SK-N-SH treated with all-trans-retinoic acid at 6 μM for 48 hours (cell line): ENCODE measurements around the gene TF.

Source experiments
- ATAC-seq: fragments of 200-7000 bp; cut with Tn5 transposase; 3 replicates; pipeline ENCODE4 v1.9.1; 2020; ENCODE audit warnings: mild to moderate bottlenecking, moderate library complexity
- ARNTL ChIP-seq: fragments of 450-650 bp; formaldehyde crosslinking; IDR thresholded peaks from 2 replicates; pipeline ENCODE4 v1.5.0; 2020; ENCODE audit warnings: low read depth, mild to moderate bottlenecking, moderate library complexity, borderline replicate concordance
- BACH2 ChIP-seq: fragments of 250-450 bp; sonication (Bioruptor Pico); IDR thresholded peaks from 2 replicates; pipeline ENCODE4 v1.9.0; 2021; ENCODE audit warnings: mild to moderate bottlenecking, borderline replicate concordance
- CREB5 ChIP-seq: fragments of 250-450 bp; sonication (Bioruptor Pico); IDR thresholded peaks from 2 replicates; pipeline ENCODE4 v1.5.1; 2020; ENCODE audit warnings: low read depth, mild to moderate bottlenecking, moderate library complexity
- CSDC2 ChIP-seq: fragments of 250-450 bp; sonication (Bioruptor Pico); IDR thresholded peaks from 2 replicates; pipeline ENCODE4 v1.5.0; 2020; ENCODE audit warnings: mild to moderate bottlenecking, moderate library complexity
- CSRNP3 ChIP-seq: fragments of 250-450 bp; sonication (Bioruptor Pico); IDR thresholded peaks from 2 replicates; pipeline ENCODE4 v1.5.1; 2021; ENCODE audit warnings: mild to moderate bottlenecking, moderate library complexity
- ESRRG ChIP-seq: fragments of 250-450 bp; sonication (Bioruptor Pico); IDR thresholded peaks from 2 replicates; pipeline ENCODE4 v1.6.1; 2021; ENCODE audit warnings: mild to moderate bottlenecking
- GLIS3 ChIP-seq: fragments of 250-450 bp; sonication (Bioruptor Pico); IDR thresholded peaks from 2 replicates; pipeline ENCODE4 v1.5.0; 2020; ENCODE audit warnings: mild to moderate bottlenecking, moderate library complexity
- ISL1 ChIP-seq: fragments of 250-450 bp; sonication (Bioruptor Pico); IDR thresholded peaks from 2 replicates; pipeline ENCODE4 v2.1.2; 2022; ENCODE audit warnings: mild to moderate bottlenecking, moderate library complexity
- OSR1 ChIP-seq: fragments of 250-450 bp; sonication (Bioruptor Pico); IDR thresholded peaks from 2 replicates; pipeline ENCODE4 v1.8.0; 2022; ENCODE audit warnings: moderate library complexity, mild to moderate bottlenecking, inconsistent platforms
- PATZ1 ChIP-seq: fragments of 250-450 bp; sonication (Bioruptor Pico); IDR thresholded peaks from 2 replicates; pipeline ENCODE4 v1.8.0; 2020; ENCODE audit warnings: mild to moderate bottlenecking, moderate library complexity, borderline replicate concordance
- POU6F1 ChIP-seq: fragments of 250-450 bp; sonication (Bioruptor Pico); IDR thresholded peaks from 2 replicates; pipeline ENCODE4 v1.8.0; 2021; ENCODE audit warnings: low read depth, mild to moderate bottlenecking, moderate library complexity, borderline replicate concordance
- PPARA ChIP-seq: fragments of 250-450 bp; sonication (Bioruptor Pico); IDR thresholded peaks from 2 replicates; pipeline ENCODE4 v1.5.0; 2020; ENCODE audit warnings: mild to moderate bottlenecking, borderline replicate concordance
- RARB ChIP-seq: fragments of 250-450 bp; sonication (Bioruptor Pico); IDR thresholded peaks from 2 replicates; pipeline ENCODE4 v1.8.0; 2021; ENCODE audit warnings: mild to moderate bottlenecking, moderate library complexity
- SNAI2 ChIP-seq: fragments of 250-450 bp; sonication (Bioruptor Pico); IDR thresholded peaks from 2 replicates; pipeline ENCODE4 v1.5.0; 2020; ENCODE audit warnings: mild to moderate bottlenecking, moderate library complexity
- TOX ChIP-seq: fragments of 250-450 bp; sonication (Bioruptor Pico); IDR thresholded peaks from 2 replicates; pipeline ENCODE4 v1.8.0; 2021; ENCODE audit warnings: mild to moderate bottlenecking, moderate library complexity, borderline replicate concordance
- TSHZ2 ChIP-seq: fragments of 250-450 bp; sonication (Bioruptor Pico); IDR thresholded peaks from 2 replicates; pipeline ENCODE4 v1.5.0; 2020; ENCODE audit warnings: mild to moderate bottlenecking, moderate library complexity
- ZC3H10 ChIP-seq: fragments of 250-450 bp; sonication (Bioruptor Pico); IDR thresholded peaks from 2 replicates; pipeline ENCODE4 v1.5.1; 2021; ENCODE audit warnings: mild to moderate bottlenecking, moderate library complexity
- ZFP3 ChIP-seq: fragments of 250-450 bp; sonication (Bioruptor Pico); IDR thresholded peaks from 2 replicates; pipeline ENCODE4 v1.5.0; 2020; ENCODE audit warnings: mild to moderate bottlenecking, moderate library complexity
- ZFP30 ChIP-seq: fragments of 450-650 bp; formaldehyde crosslinking; IDR thresholded peaks from 2 replicates; pipeline ENCODE4 v1.5.0; 2022; ENCODE audit warnings: mild to moderate bottlenecking, moderate library complexity
- ZNF565 ChIP-seq: fragments of 450-650 bp; formaldehyde crosslinking; conservative IDR thresholded peaks from 2 replicates; pipeline ENCODE4 v1.5.0; 2020; ENCODE audit warnings: low read depth, mild to moderate bottlenecking, moderate library complexity
- ZNF70 ChIP-seq: fragments of 450-650 bp; formaldehyde crosslinking; IDR thresholded peaks from 2 replicates; pipeline ENCODE4 v1.5.0; 2020; ENCODE audit warnings: mild to moderate bottlenecking, moderate library complexity
- ZNF8 ChIP-seq: fragments of 450-650 bp; formaldehyde crosslinking; IDR thresholded peaks from 2 replicates; pipeline ENCODE4 v1.5.0; 2020; ENCODE audit warnings: mild to moderate bottlenecking, moderate library complexity

Gene TF

GRCh38 chr3:133812872-133813271, 66.7 kb downstream of the TF start:
- no peak for ATAC-seq
- no peak for TF ChIP-seq PPARA (CRISPR knock-in tag)
- TF ChIP-seq ESRRG (CRISPR knock-in tag), result no peak
- no peak for TF ChIP-seq TSHZ2 (CRISPR knock-in tag)
- no peak for TF ChIP-seq PATZ1 (CRISPR knock-in tag)
- TF ChIP-seq SNAI2 (CRISPR knock-in tag), result no peak
- TF ChIP-seq CSRNP3 (CRISPR knock-in tag), result no peak
- TF ChIP-seq ISL1 (CRISPR knock-in tag), result no peak
- TF ChIP-seq TOX (CRISPR knock-in tag), result no peak
- TF ChIP-seq ZC3H10 (CRISPR knock-in tag), result no peak
- TF ChIP-seq ZNF565 (CRISPR knock-in tag), result no peak
- TF ChIP-seq CREB5 (CRISPR knock-in tag), result no peak
- no peak for TF ChIP-seq BACH2 (CRISPR knock-in tag)
- no peak for TF ChIP-seq RARB
- no peak for TF ChIP-seq ZFP3 (CRISPR knock-in tag)
- TF ChIP-seq, all 23 proteins: peak for 0

GRCh38 chr3:133815386-133815785, 69.2 kb downstream of the TF start:
- TF ChIP-seq OSR1, result no peak
- no peak for TF ChIP-seq ZFP3 (CRISPR knock-in tag)
- no peak for TF ChIP-seq CSRNP3 (CRISPR knock-in tag)
- TF ChIP-seq PATZ1 (CRISPR knock-in tag), result no peak
- no peak for TF ChIP-seq ZFP30 (CRISPR knock-in tag)
- TF ChIP-seq ARNTL (CRISPR knock-in tag), result no peak
- TF ChIP-seq ZNF565 (CRISPR knock-in tag), result no peak
- no peak for TF ChIP-seq PPARA (CRISPR knock-in tag)
- TF ChIP-seq CSDC2, result no peak
- TF ChIP-seq BACH2 (CRISPR knock-in tag), result no peak
- no peak for TF ChIP-seq SNAI2 (CRISPR knock-in tag)
- TF ChIP-seq TOX (CRISPR knock-in tag), result no peak
- TF ChIP-seq ESRRG (CRISPR knock-in tag), result no peak
- TF ChIP-seq POU6F1 (CRISPR knock-in tag), result no peak
- TF ChIP-seq ZNF8 (CRISPR knock-in tag), result no peak
- no peak for TF ChIP-seq GLIS3 (CRISPR knock-in tag)
- no peak for TF ChIP-seq TSHZ2 (CRISPR knock-in tag)
- no peak for TF ChIP-seq ISL1 (CRISPR knock-in tag)
- TF ChIP-seq ZNF70 (CRISPR knock-in tag), result no peak
- no peak for TF ChIP-seq ZC3H10 (CRISPR knock-in tag)

More at GRCh38 chr3:133815386-133815785, 69.2 kb downstream of the TF start:
- no peak for ATAC-seq
